ENCODE measurements around the gene CIROP.

CIROP gene

GRCh38 chr14:23093991-23094665 lies 10.7 kb downstream of the CIROP start:
- no peak for DNase-seq (ENCODE audit: low read depth)

GRCh38 chr14:23093526-23093925 lies 11.3 kb downstream of the CIROP start:
- no peak for DNase-seq (ENCODE audit: low read depth)

GRCh38 chr14:23093104-23093503 lies 11.7 kb downstream of the CIROP start:
- no peak for DNase-seq (ENCODE audit: low read depth)

- DNase-seq (ENCODE audit: low read depth) = no peak
These were observed 13.2 kb downstream of the CIROP start for GRCh38 chr14:23091294-23092225.

- no peak for DNase-seq (ENCODE audit: low read depth)
These were observed 14.5 kb downstream of the CIROP start for GRCh38 chr14:23090254-23090636.

- no peak for DNase-seq (ENCODE audit: low read depth)
These were observed 15.1 kb downstream of the CIROP start for GRCh38 chr14:23089498-23090253.

GRCh38 chr14:23086565-23086964 lies 18.2 kb downstream of the CIROP start:
- DNase-seq (ENCODE audit: low read depth) = no peak

GRCh38 chr14:23085458-23085857 lies 19.3 kb downstream of the CIROP start:
- DNase-seq (ENCODE audit: low read depth) = no peak

- no peak for DNase-seq (ENCODE audit: low read depth)
These were observed 24.3 kb downstream of the CIROP start for GRCh38 chr14:23080474-23080873.

- DNase-seq (ENCODE audit: low read depth) = no peak
These were observed 25.1 kb downstream of the CIROP start for GRCh38 chr14:23079716-23080115.

GRCh38 chr14:23078692-23079116 lies 26.1 kb downstream of the CIROP start:
- no peak for DNase-seq (ENCODE audit: low read depth)

GRCh38 chr14:23077962-23078361 lies 26.8 kb downstream of the CIROP start:
- no peak for DNase-seq (ENCODE audit: low read depth)

GRCh38 chr14:23076785-23077408 lies 27.9 kb downstream of the CIROP start:
- no peak for DNase-seq (ENCODE audit: low read depth)

- DNase-seq (ENCODE audit: low read depth) = no peak
These were observed 29.9 kb downstream of the CIROP start for GRCh38 chr14:23074906-23075305.

GRCh38 chr14:23071921-23072539 lies 32.8 kb downstream of the CIROP start:
- DNase-seq (ENCODE audit: low read depth) = no peak

GRCh38 chr14:23071244-23071920 lies 33.4 kb downstream of the CIROP start:
- peak; percentile 60 for DNase-seq (ENCODE audit: low read depth)

GRCh38 chr14:23070262-23071129 lies 34.3 kb downstream of the CIROP start:
- no peak for DNase-seq (ENCODE audit: low read depth)

GRCh38 chr14:23069413-23069806 lies 35.4 kb downstream of the CIROP start:
- DNase-seq (ENCODE audit: low read depth) = no peak

- DNase-seq (ENCODE audit: low read depth) = peak; percentile 44
These were observed 35.9 kb downstream of the CIROP start for GRCh38 chr14:23068789-23069412.
